WTC11 (cell line): Measurements from ENCODE around the gene CXCL16.

ENCODE experiments used
- CTCF ChIP-seq: fragments of 200-600 bp; IDR thresholded peaks from 2 replicates; pipeline ENCODE4 v1.8.0; 2022; ENCODE audit warnings: antibody characterized with exemption
- EMX1 ChIP-seq: fragments of 250-450 bp; sonication (Bioruptor Pico); IDR thresholded peaks from 2 replicates; pipeline ENCODE4 v1.8.0; 2021; ENCODE audit warnings: mild to moderate bottlenecking
- IRF1 ChIP-seq: sonication (generic); formaldehyde crosslinking; IDR thresholded peaks from 2 replicates; pipeline ENCODE4 v1.8.0; 2023; ENCODE audit warnings: missing genetic modification reagents
- SP1 ChIP-seq: sonication (generic); formaldehyde crosslinking; conservative IDR thresholded peaks from 2 replicates; pipeline ENCODE4 v1.8.1; 2022; ENCODE audit warnings: missing genetic modification reagents

- TF ChIP-seq CTCF = no peak
- no peak for TF ChIP-seq IRF1 (CRISPR knock-in tag)
- TF ChIP-seq SP1 (CRISPR knock-in tag) = no peak
- no peak for TF ChIP-seq EMX1 (CRISPR knock-in tag)
These were observed 856 bp upstream of the CXCL16 start for GRCh38 chr17:4740584-4740983.
